HepG2 (cell line): ENCODE measurements around the gene SUCLG2. TPM values are rescaled to one million over a fixed set of nuclear protein-coding genes. Genes with fewer than 3 reads are reported as not detected.

Experiments
- AFF4 ChIP-seq: sonication (generic); formaldehyde crosslinking; IDR thresholded peaks from 2 replicates; pipeline ENCODE4 v1.4.0; 2020; ENCODE audit warnings: missing genetic modification reagents
- MYPOP ChIP-seq: sonication (generic); formaldehyde crosslinking; IDR thresholded peaks from 2 replicates; pipeline ENCODE4 v1.8.1; 2023; ENCODE audit warnings: mild to moderate bottlenecking, moderate library complexity, missing genetic modification reagents
- ZNF18 ChIP-seq: sonication (generic); formaldehyde crosslinking; IDR thresholded peaks from 2 replicates; pipeline ENCODE4 v1.8.0; 2022; ENCODE audit warnings: mild to moderate bottlenecking, missing genetic modification reagents; ENCODE audit not compliant: insufficient replicate concordance
- ZNF235 ChIP-seq: sonication (generic); formaldehyde crosslinking; IDR thresholded peaks from 2 replicates; pipeline ENCODE4 v1.8.1; 2023; ENCODE audit warnings: mild to moderate bottlenecking, missing genetic modification reagents, borderline replicate concordance
- ZNF503 ChIP-seq: sonication (generic); formaldehyde crosslinking; IDR thresholded peaks from 2 replicates; pipeline ENCODE4 v1.4.0; 2020; ENCODE audit warnings: missing genetic modification reagents
- ZNF550 ChIP-seq: sonication (generic); formaldehyde crosslinking; IDR thresholded peaks from 2 replicates; pipeline ENCODE4 v1.4.0; 2020; ENCODE audit warnings: mild to moderate bottlenecking, missing genetic modification reagents, borderline replicate concordance
- ZNF782 ChIP-seq: sonication (generic); formaldehyde crosslinking; IDR thresholded peaks from 2 replicates; pipeline ENCODE4 v1.4.0; 2020; ENCODE audit warnings: missing genetic modification reagents, mild to moderate bottlenecking, borderline replicate concordance
- polyA plus RNA-seq, 8 experiments: library from polyadenylated mRNA; depleted of rRNA in 3 of 8; stranded (reverse) in 7 of 8; unstranded in 1 of 8; fragments of >200 nt; fragmentation: Illumina TruSeq in 4 of 8; extraction: Trizol in 4 of 8; gene quantifications; 2 replicates each; pipeline versions ENCODE4 v1.2.1 to v1.2.3, GENCODE V29; 2011 to 2016; ENCODE audit warnings: low read depth in 4 of 8, missing spikeins in 1 of 8, mixed read lengths in 1 of 8; ENCODE audit not compliant: insufficient read depth in 1 of 8
- total RNA-seq, 5 experiments: library from RNA; depleted of rRNA; stranded (reverse); fragments of >200 nt; fragmentation: Illumina TruSeq; extraction: Trizol; gene quantifications; 2 replicates each; pipeline ENCODE4 v1.2.3, GENCODE V29; 2016; ENCODE audit warnings: low read depth in 1 of 5

SUCLG2 gene
- total and polyA plus RNA-seq, 2 of the 13 experiments (the other 11 are each of a cell fraction or from before 2014, with no cell fraction given), result 21.4 to 64.9 TPM

GRCh38 chr3:67534594-67534993 is 119.8 kb downstream of the SUCLG2 start (continued):
- TF ChIP-seq ZNF550 (CRISPR knock-in tag) (no peak), AFF4 (CRISPR knock-in tag) (no peak), ZNF235 (CRISPR knock-in tag) (no peak), ZNF18 (no peak), ZNF782 (CRISPR knock-in tag) (no peak), MYPOP (CRISPR knock-in tag) (no peak), ZNF503 (no peak)
